NB4 (cell line): ENCODE measurements around the gene GLRX.

Source experiments
- CTCF ChIP-seq: IDR thresholded peaks from one replicate; pipeline ENCODE4 v1.5.1; 2012; ENCODE audit warnings: low read depth, low read length
- POLR2A ChIP-seq: IDR thresholded peaks from 2 replicates; pipeline ENCODE4 v1.6.1; 2011; ENCODE audit warnings: mild to moderate bottlenecking; ENCODE audit not compliant: insufficient read length; ENCODE audit errors: extremely low read depth

- TF ChIP-seq CTCF (no peak), POLR2A (no peak)
These were observed 22.0 kb downstream of the GLRX start for GRCh38 chr5:95800553-95800952.
